OCI-LY3 (cell line): ENCODE results near the gene WFIKKN2.

Experiments
- H2AFZ ChIP-seq: fragments of 200-600, 300-600 bp; shearing (Covaris generic); 2 replicates; pipeline ENCODE4 v1.6.0; 2014; ENCODE audit warnings: antibody characterized with exemption, low read depth, low read length
- H3K27ac ChIP-seq: fragments of 200-600, 300-600 bp; sonication (generic); 2 replicates; pipeline ENCODE4 v1.5.1; 2014; ENCODE audit warnings: mild to moderate bottlenecking, low read length, moderate library complexity, mixed read lengths
- H3K27me3 ChIP-seq: fragments of 200-600, 300-600 bp; sonication (generic); 2 replicates; pipeline ENCODE4 v1.6.1; 2014; ENCODE audit warnings: low read depth, low read length, mixed read lengths
- H3K36me3 ChIP-seq: fragments of 200-600, 300-600 bp; sonication (generic); replicated peaks from 2 replicates; pipeline ENCODE3; 2014; ENCODE audit warnings: low read depth, low read length, mixed read lengths
- H3K4me1 ChIP-seq: fragments of 300-600, 200-600 bp; sonication (generic); 2 replicates; pipeline ENCODE4 v1.6.1; 2014; ENCODE audit warnings: low read length, mixed read lengths
- H3K4me2 ChIP-seq: fragments of 200-600, 300-600 bp; sonication (generic); 2 replicates; pipeline ENCODE4 v1.6.1; 2014; ENCODE audit warnings: low read length, mixed read lengths
- H3K4me3 ChIP-seq: fragments of 300-600, 200-600 bp; sonication (generic); 2 replicates; pipeline ENCODE4 v1.5.1; 2014; ENCODE audit warnings: antibody characterized with exemption, mild to moderate bottlenecking, low read length, moderate library complexity
- H3K79me2 ChIP-seq: fragments of 300-600, 200-600 bp; shearing (Covaris generic); 2 replicates; pipeline ENCODE4 v1.6.1; 2014; ENCODE audit warnings: mild to moderate bottlenecking, low read length, mixed read lengths
- H3K9ac ChIP-seq: fragments of 300-600, 200-600 bp; shearing (Covaris generic); 2 replicates; pipeline ENCODE4 v1.6.0; 2014; ENCODE audit warnings: mild to moderate bottlenecking, low read length, moderate library complexity
- H3K9me3 ChIP-seq: fragments of 200-600, 300-600 bp; shearing (Covaris generic); 2 replicates; pipeline ENCODE4 v1.6.1; 2014; ENCODE audit warnings: low read length, mixed read lengths; ENCODE audit not compliant: insufficient read depth
- H4K20me1 ChIP-seq: fragments of 200-600, 300-600 bp; sonication (generic); 2 replicates; pipeline ENCODE4 v1.6.1; 2016; ENCODE audit warnings: low read length, mixed read lengths; ENCODE audit not compliant: insufficient read depth
- CTCF ChIP-seq: fragments of 200-600, 300-600 bp; sonication (generic); IDR thresholded peaks from 2 replicates; pipeline ENCODE4 v1.5.1; 2014; ENCODE audit warnings: antibody characterized with exemption, low read length, low read depth
- EZH2phosphoT487 ChIP-seq: fragments of 200-600 bp; shearing (Covaris generic); IDR thresholded peaks from 2 replicates; pipeline ENCODE4 v1.6.1; 2018; ENCODE audit warnings: antibody characterized with exemption, mixed run types, low read depth

Gene WFIKKN2

DNA sequence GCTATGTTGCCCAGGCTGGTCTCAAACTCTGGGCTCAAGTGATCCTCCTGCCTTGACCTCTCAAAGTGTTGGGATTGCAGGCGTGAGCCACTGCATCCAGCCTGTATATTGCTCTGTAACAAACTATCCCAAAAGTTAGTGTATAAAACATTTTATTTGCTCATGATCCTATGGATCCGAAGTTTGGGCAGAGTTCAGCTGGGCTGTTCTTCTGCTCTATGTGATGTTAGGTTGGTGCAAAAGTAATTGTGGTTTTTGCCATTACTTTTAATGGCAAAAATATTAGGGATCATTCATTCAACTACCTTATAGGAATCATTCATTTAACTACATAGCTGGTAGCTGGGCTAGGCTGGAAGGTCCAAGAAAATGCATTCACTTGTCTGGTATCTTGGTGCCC, 12.8 kb upstream of the WFIKKN2 start:
- Histone ChIP-seq H3K9me3 (no peaks in the 10 kb centered on the region), H3K36me3 (no peaks in the 10 kb centered on the region)

GRCh38 chr17:50824429-50824828, 11.0 kb upstream of the WFIKKN2 start:
- no peak overlapping the region for H3K27ac ChIP-seq
- no peak overlapping the region for H3K9ac ChIP-seq
- no peak overlapping the region for H3K4me3 ChIP-seq
- H3K4me2 ChIP-seq, result no peak overlapping the region
- H3K36me3 ChIP-seq, result no peaks in the 10 kb centered on the region
- H3K27me3 ChIP-seq, result 0 out of 2 replicates have a peak, but pooled peaks cover 4% of the 10 kb centered on the region
- H2AFZ ChIP-seq, result no peak overlapping the region
- TF ChIP-seq EZH2phosphoT487 (no peak), CTCF (no peak)
- H3K79me2 ChIP-seq, result no peaks in the 10 kb centered on the region
- H3K9me3 ChIP-seq, result no peaks in the 10 kb centered on the region
- no peaks in the 10 kb centered on the region for H3K4me1 ChIP-seq
- H4K20me1 ChIP-seq, result no peaks in the 10 kb centered on the region

More for the DNA sequence above, 12.8 kb upstream of the WFIKKN2 start:
- no peaks in the 10 kb centered on the region for H4K20me1 ChIP-seq
- no peak overlapping the region for H3K4me3 ChIP-seq
- H3K79me2 ChIP-seq, result no peaks in the 10 kb centered on the region
- no peaks in the 10 kb centered on the region for H3K4me1 ChIP-seq
- H3K27me3 ChIP-seq, result 0 out of 2 replicates have a peak, but pooled peaks cover 4% of the 10 kb centered on the region
- no peak overlapping the region for H3K27ac ChIP-seq
- H2AFZ ChIP-seq, result no peak overlapping the region
- TF ChIP-seq CTCF, result no peak
- no peak for TF ChIP-seq EZH2phosphoT487
- H3K4me2 ChIP-seq, result no peak overlapping the region
- no peak overlapping the region for H3K9ac ChIP-seq

DNA sequence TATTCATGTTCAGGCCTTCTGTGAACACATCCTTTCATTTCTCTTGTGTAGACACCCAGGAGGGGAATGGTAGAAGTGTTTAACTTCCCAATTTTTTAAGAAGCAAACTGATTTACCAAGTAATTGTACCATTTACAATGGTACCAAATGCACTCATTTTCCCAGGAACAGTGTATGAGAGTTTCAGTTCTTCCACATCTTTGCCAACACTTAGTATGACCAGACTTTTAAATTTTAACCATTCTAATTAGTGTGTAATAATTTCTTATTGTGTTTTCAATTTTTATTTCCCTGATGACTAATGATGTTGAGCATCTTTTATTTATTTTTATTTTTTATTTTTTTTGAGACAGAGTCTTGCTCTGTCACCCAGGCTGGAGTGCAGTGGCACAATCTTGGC, 10.2 kb upstream of the WFIKKN2 start:
- Histone ChIP-seq H2AFZ (no peak overlapping the region), H3K27ac (no peak overlapping the region), H3K4me2 (no peak overlapping the region), H3K9me3 (no peaks in the 10 kb centered on the region), H3K9ac (no peak overlapping the region), H3K4me3 (no peak overlapping the region), H3K27me3 (0 out of 2 replicates have a peak, but pooled peaks cover 4% of the 10 kb centered on the region), H3K79me2 (no peaks in the 10 kb centered on the region), H3K36me3 (no peaks in the 10 kb centered on the region), H3K4me1 (no peaks in the 10 kb centered on the region), H4K20me1 (no peaks in the 10 kb centered on the region)
- TF ChIP-seq EZH2phosphoT487, result no peak
- no peak for TF ChIP-seq CTCF

GRCh38 chr17:50828508-50829170, 6.7 kb upstream of the WFIKKN2 start:
- no peak overlapping the region for H3K4me2 ChIP-seq
- no peak overlapping the region for H2AFZ ChIP-seq

More at GRCh38 chr17:50828508-50829170, 6.7 kb upstream of the WFIKKN2 start:
- Histone ChIP-seq H3K9me3 (no peaks in the 10 kb centered on the region), H3K9ac (no peak overlapping the region), H3K4me1 (no peaks in the 10 kb centered on the region), H3K36me3 (no peaks in the 10 kb centered on the region), H3K27ac (no peak overlapping the region), H4K20me1 (no peaks in the 10 kb centered on the region), H3K27me3 (no peaks in the 10 kb centered on the region), H3K79me2 (no peaks in the 10 kb centered on the region), H3K4me3 (no peak overlapping the region)
- TF ChIP-seq EZH2phosphoT487 (no peak), CTCF (no peak)
